Endothelial cell (in vitro differentiated cells): Measurements from ENCODE around the gene FMN1. TPM values are rescaled to one million over a fixed set of nuclear protein-coding genes. Genes with fewer than 3 reads are reported as not detected.

Source experiments
- DNase-seq: peaks from one replicate; pipeline ENCODE4 v3.0.0; 2021; ENCODE audit warnings: low spot score
- H3K27ac Mint-ChIP-seq: one replicate; pipeline ENCODE4 v1.8.0; 2021; ENCODE audit warnings: mixed read lengths, inconsistent platforms; ENCODE audit not compliant: unreplicated experiment
- H3K27me3 Mint-ChIP-seq: one replicate; pipeline ENCODE4 v1.8.0; 2021; ENCODE audit warnings: mild to moderate bottlenecking, moderate library complexity, mixed read lengths, inconsistent platforms; ENCODE audit not compliant: unreplicated experiment
- H3K36me3 Mint-ChIP-seq: one replicate; pipeline ENCODE4 v1.8.0; 2021; ENCODE audit warnings: mild to moderate bottlenecking, low read depth, mixed read lengths, inconsistent platforms; ENCODE audit not compliant: unreplicated experiment
- H3K4me1 Mint-ChIP-seq: one replicate; pipeline ENCODE4 v1.8.0; 2021; ENCODE audit warnings: mild to moderate bottlenecking, mixed read lengths, inconsistent platforms; ENCODE audit not compliant: unreplicated experiment
- H3K4me3 Mint-ChIP-seq: one replicate; pipeline ENCODE4 v1.8.0; 2021; ENCODE audit warnings: mild to moderate bottlenecking, mixed read lengths, inconsistent platforms; ENCODE audit not compliant: unreplicated experiment
- H3K9me3 Mint-ChIP-seq: one replicate; pipeline ENCODE4 v1.8.0; 2021; ENCODE audit warnings: mixed read lengths, inconsistent platforms; ENCODE audit not compliant: unreplicated experiment
- total RNA-seq: library from RNA; stranded (reverse); fragmentation: NEBNext Ultra II Directional; extraction: Animal tissue kit (Norgen Biotek cat#: 25700); gene quantifications from one replicate; pipeline ENCODE4 v1.2.1, GENCODE V29; 2021; ENCODE audit not compliant: unreplicated experiment
- TF ChIP-seq, protein P1 (sequence below): fragments of 200-600 bp; sonication (generic); IDR thresholded peaks from one replicate; pipeline ENCODE4 v1.5.0; 2021; ENCODE audit warnings: antibody characterized with exemption; ENCODE audit not compliant: unreplicated experiment

Gene FMN1
- total RNA-seq, 1 donor from 2014 or later = 1.3 TPM

DNA sequence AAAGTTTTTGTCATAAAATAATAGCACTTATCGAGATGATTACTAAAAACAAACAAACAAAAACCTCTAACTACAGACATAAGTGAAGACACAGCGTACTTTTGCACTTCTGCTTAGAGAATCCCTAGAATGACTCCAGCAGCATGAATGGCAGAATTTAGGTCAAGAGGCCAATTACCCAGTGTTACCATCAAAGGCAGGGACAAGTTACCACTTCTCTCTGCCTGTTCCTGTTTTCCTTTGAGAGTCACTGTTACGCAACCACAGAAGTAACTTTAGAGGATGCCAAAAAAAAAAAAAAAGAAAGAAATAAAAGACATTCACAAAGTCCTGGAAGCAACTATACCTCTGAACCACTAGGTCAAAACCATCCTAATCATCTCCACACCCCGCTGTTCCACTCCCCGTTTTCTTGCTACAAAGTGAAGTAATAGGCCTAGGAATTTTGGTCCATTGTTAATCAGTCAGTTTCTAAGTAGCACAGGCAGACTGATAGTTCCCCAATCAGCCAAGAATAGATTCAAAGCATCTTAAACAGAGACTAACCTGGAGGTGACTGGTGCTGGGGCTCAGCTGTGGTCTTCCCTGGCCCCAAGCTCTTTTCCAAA is 41.9 kb downstream of the FMN1 start:
- TF ChIP-seq, protein P1, sequence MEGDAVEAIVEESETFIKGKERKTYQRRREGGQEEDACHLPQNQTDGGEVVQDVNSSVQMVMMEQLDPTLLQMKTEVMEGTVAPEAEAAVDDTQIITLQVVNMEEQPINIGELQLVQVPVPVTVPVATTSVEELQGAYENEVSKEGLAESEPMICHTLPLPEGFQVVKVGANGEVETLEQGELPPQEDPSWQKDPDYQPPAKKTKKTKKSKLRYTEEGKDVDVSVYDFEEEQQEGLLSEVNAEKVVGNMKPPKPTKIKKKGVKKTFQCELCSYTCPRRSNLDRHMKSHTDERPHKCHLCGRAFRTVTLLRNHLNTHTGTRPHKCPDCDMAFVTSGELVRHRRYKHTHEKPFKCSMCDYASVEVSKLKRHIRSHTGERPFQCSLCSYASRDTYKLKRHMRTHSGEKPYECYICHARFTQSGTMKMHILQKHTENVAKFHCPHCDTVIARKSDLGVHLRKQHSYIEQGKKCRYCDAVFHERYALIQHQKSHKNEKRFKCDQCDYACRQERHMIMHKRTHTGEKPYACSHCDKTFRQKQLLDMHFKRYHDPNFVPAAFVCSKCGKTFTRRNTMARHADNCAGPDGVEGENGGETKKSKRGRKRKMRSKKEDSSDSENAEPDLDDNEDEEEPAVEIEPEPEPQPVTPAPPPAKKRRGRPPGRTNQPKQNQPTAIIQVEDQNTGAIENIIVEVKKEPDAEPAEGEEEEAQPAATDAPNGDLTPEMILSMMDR = no peak
- Mint-ChIP-seq H3K27me3 (peaks cover 2% of the 10 kb centered on the region), H3K27ac (no peak overlapping the region), H3K36me3 (no peaks in the 10 kb centered on the region), H3K4me1 (peaks cover 28% of the 10 kb centered on the region), H3K4me3 (no peak overlapping the region), H3K9me3 (no peaks in the 10 kb centered on the region)
- no peak for DNase-seq

DNA sequence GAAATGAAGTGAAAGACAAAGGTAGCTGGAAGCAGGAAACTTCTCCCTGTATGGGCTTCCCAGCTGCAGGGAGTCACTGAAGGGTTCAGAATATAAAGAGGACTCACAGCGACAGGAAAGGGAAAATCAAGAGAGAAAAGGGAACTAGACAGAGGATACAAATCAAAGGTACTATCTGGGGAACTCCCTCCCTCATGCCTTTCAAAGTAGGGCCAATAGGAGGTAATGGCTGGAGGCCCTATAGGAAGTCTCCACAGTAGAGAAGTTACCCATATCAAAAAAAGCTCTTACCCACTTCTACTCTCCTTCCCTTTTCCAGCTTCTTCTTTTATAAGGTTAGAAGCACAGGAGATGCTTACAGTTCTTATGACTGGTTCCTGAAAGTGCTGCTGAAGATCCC is 43.5 kb downstream of the FMN1 start:
- peaks cover 30% of the 10 kb centered on the region for H3K4me1 Mint-ChIP-seq
- H3K27me3 Mint-ChIP-seq = peaks cover 2% of the 10 kb centered on the region
- no peak for DNase-seq
- TF ChIP-seq, protein P1 = no peak
- no peaks in the 10 kb centered on the region for H3K9me3 Mint-ChIP-seq
- H3K36me3 Mint-ChIP-seq = no peaks in the 10 kb centered on the region
- no peak overlapping the region for H3K4me3 Mint-ChIP-seq
- peak overlapping the region; percentile 39 for H3K27ac Mint-ChIP-seq

GRCh38 chr15:33150431-33150941 is 44.0 kb downstream of the FMN1 start:
- no peak for DNase-seq
- no peaks in the 10 kb centered on the region for H3K36me3 Mint-ChIP-seq
- H3K4me3 Mint-ChIP-seq = no peak overlapping the region
- H3K27me3 Mint-ChIP-seq = peaks cover 2% of the 10 kb centered on the region
- TF ChIP-seq, protein P1 = no peak
- H3K9me3 Mint-ChIP-seq = no peaks in the 10 kb centered on the region
- H3K27ac Mint-ChIP-seq = peak overlapping the region; percentile 39
- peaks cover 30% of the 10 kb centered on the region for H3K4me1 Mint-ChIP-seq

DNA sequence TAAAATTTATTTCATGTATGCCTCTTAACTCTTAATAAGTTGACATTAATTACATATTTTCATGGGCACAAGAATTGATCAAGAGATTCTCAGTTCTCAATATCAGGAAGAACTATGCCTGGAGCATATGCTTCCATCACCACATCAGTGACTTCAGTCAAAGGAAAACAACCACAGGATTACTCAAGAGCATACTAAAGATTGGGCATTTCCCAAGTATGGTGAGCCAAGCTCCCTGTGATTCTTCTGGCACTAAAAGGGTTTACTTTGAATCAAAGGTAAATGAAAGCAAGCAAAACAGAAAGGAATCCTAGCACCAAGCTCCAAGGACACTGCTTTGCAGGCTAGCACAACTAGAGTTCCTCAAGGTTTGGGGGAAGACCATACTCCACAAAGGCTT is 44.6 kb downstream of the FMN1 start:
- H3K4me1 Mint-ChIP-seq = peaks cover 30% of the 10 kb centered on the region
- H3K27me3 Mint-ChIP-seq = peaks cover 2% of the 10 kb centered on the region
- H3K36me3 Mint-ChIP-seq = no peaks in the 10 kb centered on the region
- no peak overlapping the region for H3K27ac Mint-ChIP-seq
- no peak overlapping the region for H3K4me3 Mint-ChIP-seq
- no peak for DNase-seq
- TF ChIP-seq, protein P1 = no peak
- H3K9me3 Mint-ChIP-seq = no peaks in the 10 kb centered on the region

GRCh38 chr15:33148129-33148751 is 46.3 kb downstream of the FMN1 start:
- Mint-ChIP-seq H3K27me3 (peaks cover 2% of the 10 kb centered on the region), H3K4me1 (peaks cover 30% of the 10 kb centered on the region), H3K27ac (peak overlapping the region; percentile 49), H3K4me3 (no peak overlapping the region), H3K36me3 (no peaks in the 10 kb centered on the region), H3K9me3 (no peaks in the 10 kb centered on the region)
- TF ChIP-seq, protein P1 = no peak
- DNase-seq = peak; percentile 16
